Mesothelial cell of epicardium (in vitro differentiated cells): ENCODE results near the gene PDXP. TPM values are rescaled to one million over a fixed set of nuclear protein-coding genes. Genes with fewer than 3 reads are reported as not detected.

Experiments used
- DNase-seq, 2 experiments: peaks; one replicate each; pipeline ENCODE4 v3.0.0; 2021; ENCODE audit warnings: low spot score in 2 of 2; ENCODE audit not compliant: unreplicated experiment in 2 of 2
- H3K27ac Mint-ChIP-seq: 2 replicates; pipeline ENCODE4 v1.8.0; 2021; ENCODE audit warnings: mixed read lengths
- H3K27me3 Mint-ChIP-seq: 2 replicates; pipeline ENCODE4 v1.8.0; 2021; ENCODE audit warnings: low read depth, mixed read lengths
- H3K36me3 Mint-ChIP-seq: 2 replicates; pipeline ENCODE4 v1.8.0; 2021; ENCODE audit warnings: mixed read lengths
- H3K4me1 Mint-ChIP-seq: 2 replicates; pipeline ENCODE4 v1.8.0; 2021; ENCODE audit warnings: mixed read lengths
- H3K4me3 Mint-ChIP-seq: 2 replicates; pipeline ENCODE4 v1.8.0; 2021; ENCODE audit warnings: mild to moderate bottlenecking, moderate library complexity, mixed read lengths
- H3K9me3 Mint-ChIP-seq: 2 replicates; pipeline ENCODE4 v1.8.0; 2021; ENCODE audit warnings: mixed read lengths
- total RNA-seq: library from RNA; stranded (reverse); gene quantifications from 3 replicates; pipeline ENCODE4 v1.2.1, GENCODE V29; 2021
- TF ChIP-seq, protein P1 (sequence below): fragments of 200-600 bp; sonication (generic); IDR thresholded peaks from one replicate; pipeline ENCODE4 v1.5.0; 2021; ENCODE audit warnings: antibody characterized with exemption; ENCODE audit not compliant: unreplicated experiment

The PDXP gene
- total RNA-seq, 1 donor from 2014 or later = 15.6 TPM

DNA sequence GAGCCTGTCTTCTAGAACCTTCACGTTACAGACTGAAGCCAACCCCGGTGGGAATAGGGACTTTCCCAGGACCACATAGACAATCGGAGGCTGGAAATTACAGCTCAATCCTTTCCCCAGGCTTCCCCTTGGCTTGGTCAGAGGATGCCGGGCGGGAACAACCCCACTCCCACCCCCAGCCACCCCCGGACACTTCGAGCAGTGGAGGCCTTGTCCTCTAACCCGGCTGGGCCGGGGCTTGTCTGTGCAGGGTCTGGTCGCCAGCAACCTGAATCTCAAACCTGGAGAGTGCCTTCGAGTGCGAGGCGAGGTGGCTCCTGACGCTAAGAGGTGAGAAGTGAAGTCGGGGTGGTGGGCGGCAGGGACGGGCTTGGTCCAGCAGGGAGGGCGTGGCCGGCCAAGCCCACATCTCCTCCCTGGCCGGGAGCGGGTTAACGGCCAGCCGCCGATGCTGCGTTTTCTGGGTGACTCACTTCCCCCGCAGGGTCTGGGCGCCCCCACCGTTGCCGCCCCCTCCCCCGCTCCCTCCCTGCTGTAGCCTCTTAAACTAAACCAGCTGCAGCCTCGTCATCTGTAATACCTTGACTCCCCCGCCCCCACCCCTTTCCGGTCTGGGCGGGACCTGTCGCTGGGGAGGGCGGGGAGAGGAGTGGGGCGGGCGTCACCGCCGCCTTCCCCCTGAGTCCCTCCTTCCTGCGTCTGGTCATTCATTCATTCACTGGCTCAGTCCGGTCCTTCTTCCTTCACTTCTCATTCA lies 18.4 kb downstream of the PDXP start:
- Mint-ChIP-seq H3K27ac (peak overlapping the region; percentile 95), H3K4me3 (peak overlapping the region; percentile 72), H3K9me3 (no peaks in the 10 kb centered on the region), H3K4me1 (peaks cover 30% of the 10 kb centered on the region), H3K36me3 (no peaks in the 10 kb centered on the region), H3K27me3 (no peaks in the 10 kb centered on the region)
- DNase-seq = peak; percentile 74 to 79
- TF ChIP-seq, protein P1, sequence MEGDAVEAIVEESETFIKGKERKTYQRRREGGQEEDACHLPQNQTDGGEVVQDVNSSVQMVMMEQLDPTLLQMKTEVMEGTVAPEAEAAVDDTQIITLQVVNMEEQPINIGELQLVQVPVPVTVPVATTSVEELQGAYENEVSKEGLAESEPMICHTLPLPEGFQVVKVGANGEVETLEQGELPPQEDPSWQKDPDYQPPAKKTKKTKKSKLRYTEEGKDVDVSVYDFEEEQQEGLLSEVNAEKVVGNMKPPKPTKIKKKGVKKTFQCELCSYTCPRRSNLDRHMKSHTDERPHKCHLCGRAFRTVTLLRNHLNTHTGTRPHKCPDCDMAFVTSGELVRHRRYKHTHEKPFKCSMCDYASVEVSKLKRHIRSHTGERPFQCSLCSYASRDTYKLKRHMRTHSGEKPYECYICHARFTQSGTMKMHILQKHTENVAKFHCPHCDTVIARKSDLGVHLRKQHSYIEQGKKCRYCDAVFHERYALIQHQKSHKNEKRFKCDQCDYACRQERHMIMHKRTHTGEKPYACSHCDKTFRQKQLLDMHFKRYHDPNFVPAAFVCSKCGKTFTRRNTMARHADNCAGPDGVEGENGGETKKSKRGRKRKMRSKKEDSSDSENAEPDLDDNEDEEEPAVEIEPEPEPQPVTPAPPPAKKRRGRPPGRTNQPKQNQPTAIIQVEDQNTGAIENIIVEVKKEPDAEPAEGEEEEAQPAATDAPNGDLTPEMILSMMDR = no peak

DNA sequence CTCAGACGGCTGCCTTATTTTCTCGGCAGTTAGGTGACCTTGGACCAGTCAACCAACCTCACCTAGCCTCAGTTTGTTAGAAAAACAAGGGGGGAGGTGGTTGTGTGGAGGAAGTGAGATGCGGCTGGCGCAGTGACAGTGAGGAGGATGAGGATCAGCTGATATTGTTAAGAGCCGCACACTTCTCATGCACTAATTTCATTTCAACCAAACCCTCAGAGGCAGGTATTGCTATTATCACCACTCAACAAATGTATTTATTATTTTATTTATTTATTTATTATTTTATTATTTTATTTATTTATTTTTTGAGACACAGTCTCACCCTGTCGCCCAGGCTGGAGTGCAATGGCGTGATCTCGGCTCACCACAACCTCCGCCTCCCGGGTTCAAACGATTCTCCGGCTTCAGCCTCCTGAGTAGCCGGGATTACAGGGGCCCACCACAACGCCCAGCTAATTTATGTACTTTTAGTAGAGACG lies 19.0 kb downstream of the PDXP start:
- H3K4me1 Mint-ChIP-seq = peaks cover 30% of the 10 kb centered on the region
- H3K36me3 Mint-ChIP-seq = no peaks in the 10 kb centered on the region
- H3K27ac Mint-ChIP-seq = peak overlapping the region; percentile 79
- H3K27me3 Mint-ChIP-seq = no peaks in the 10 kb centered on the region
- DNase-seq = no peak
- peak overlapping the region; percentile 72 for H3K4me3 Mint-ChIP-seq
- no peaks in the 10 kb centered on the region for H3K9me3 Mint-ChIP-seq
- TF ChIP-seq, protein P1 = no peak

DNA sequence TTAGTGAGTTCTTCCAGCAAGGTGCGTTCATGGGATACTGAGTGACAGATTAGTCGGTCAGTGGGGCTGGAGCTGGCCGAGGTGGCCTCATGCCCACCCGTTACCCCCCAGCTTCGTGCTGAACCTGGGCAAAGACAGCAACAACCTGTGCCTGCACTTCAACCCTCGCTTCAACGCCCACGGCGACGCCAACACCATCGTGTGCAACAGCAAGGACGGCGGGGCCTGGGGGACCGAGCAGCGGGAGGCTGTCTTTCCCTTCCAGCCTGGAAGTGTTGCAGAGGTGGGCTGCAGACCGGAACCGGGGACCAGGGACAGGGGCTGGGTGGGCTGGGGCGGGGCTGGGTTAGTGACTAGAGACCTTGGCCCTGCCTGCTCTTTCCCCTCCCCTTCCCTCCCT lies 19.8 kb downstream of the PDXP start:
- Mint-ChIP-seq H3K4me1 (peaks cover 30% of the 10 kb centered on the region), H3K4me3 (no peak overlapping the region), H3K27me3 (no peaks in the 10 kb centered on the region), H3K36me3 (no peaks in the 10 kb centered on the region), H3K27ac (no peak overlapping the region), H3K9me3 (no peaks in the 10 kb centered on the region)
- TF ChIP-seq, protein P1 = no peak
- DNase-seq = no peak

DNA sequence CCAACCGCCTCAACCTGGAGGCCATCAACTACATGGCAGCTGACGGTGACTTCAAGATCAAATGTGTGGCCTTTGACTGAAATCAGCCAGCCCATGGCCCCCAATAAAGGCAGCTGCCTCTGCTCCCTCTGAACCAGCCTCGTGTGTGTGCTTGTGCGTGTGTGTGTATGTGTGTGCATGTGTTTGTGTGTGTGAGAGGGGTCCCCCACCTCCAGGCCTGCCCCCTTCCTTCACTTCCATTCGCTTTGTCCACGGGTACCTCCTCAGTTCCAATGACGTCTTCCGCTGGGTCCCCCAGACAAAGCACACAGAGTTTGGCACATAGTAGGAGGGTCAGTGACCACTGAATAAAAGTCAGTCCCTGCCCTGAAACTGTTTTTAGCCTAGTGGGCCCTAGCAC lies 21.1 kb downstream of the PDXP start:
- H3K27me3 Mint-ChIP-seq = no peaks in the 10 kb centered on the region
- no peak overlapping the region for H3K4me3 Mint-ChIP-seq
- no peak for DNase-seq
- H3K27ac Mint-ChIP-seq = peak overlapping the region; percentile 64
- H3K4me1 Mint-ChIP-seq = peaks cover 28% of the 10 kb centered on the region
- no peaks in the 10 kb centered on the region for H3K9me3 Mint-ChIP-seq
- TF ChIP-seq, protein P1 = no peak
- H3K36me3 Mint-ChIP-seq = no peaks in the 10 kb centered on the region

DNA sequence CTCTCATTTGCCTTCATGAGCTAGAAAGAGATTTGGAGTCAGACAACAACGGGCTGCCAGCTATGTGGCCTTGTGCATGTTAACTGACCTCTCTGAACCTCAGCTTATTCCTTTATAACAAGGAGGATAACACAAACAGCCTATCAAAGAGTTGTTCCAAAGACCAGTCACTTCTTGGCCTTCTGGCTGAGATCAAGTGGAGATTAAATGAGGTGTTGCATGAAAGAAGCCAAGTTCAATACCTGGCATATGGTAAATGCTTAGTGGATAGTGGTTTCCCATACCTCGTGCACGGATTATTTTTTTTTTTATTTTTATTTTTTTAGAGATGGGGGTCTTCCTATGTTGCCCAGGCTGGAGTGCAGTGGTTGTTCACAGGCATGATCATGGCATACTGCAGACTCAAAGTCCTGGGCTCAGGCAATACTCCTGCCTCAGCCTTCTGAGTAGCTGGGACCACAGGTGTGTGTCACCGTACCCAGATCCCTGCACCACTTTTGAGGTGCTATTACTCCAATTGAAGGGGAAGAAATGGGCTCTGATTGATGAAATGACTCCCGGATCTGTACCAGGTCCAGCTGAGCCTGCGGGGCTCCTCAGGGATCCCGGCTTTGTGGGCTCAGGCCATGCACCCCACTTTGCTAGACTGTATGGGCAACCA lies 21.8 kb downstream of the PDXP start:
- TF ChIP-seq, protein P1 = no peak
- Mint-ChIP-seq H3K27ac (peak overlapping the region; percentile 64), H3K27me3 (no peaks in the 10 kb centered on the region), H3K4me3 (no peak overlapping the region), H3K9me3 (no peaks in the 10 kb centered on the region), H3K4me1 (peaks cover 28% of the 10 kb centered on the region), H3K36me3 (no peaks in the 10 kb centered on the region)
- no peak for DNase-seq
